Measurements from ENCODE around the gene SYNDIG1L.

The SYNDIG1L gene

DNA sequence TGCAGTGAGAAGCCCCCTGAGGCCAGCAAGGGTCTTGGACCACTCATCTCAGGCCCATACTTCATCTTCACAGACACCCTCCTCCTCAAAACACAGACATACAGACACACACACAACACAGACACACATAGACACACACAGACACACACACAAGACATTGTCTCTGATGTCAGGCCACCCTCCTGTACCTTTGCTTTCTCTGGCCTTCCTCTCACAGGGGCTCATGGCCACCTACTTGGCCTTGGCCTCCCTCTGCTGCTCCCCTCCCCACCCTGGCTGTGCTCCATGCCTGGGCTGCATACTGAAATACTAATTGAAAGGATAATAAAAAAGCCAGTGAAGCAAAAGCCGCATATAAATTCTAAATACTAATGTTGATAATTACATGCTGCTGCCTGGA, 1.6 kb upstream of the SYNDIG1L start:
- DNase-seq = no peak

DNA sequence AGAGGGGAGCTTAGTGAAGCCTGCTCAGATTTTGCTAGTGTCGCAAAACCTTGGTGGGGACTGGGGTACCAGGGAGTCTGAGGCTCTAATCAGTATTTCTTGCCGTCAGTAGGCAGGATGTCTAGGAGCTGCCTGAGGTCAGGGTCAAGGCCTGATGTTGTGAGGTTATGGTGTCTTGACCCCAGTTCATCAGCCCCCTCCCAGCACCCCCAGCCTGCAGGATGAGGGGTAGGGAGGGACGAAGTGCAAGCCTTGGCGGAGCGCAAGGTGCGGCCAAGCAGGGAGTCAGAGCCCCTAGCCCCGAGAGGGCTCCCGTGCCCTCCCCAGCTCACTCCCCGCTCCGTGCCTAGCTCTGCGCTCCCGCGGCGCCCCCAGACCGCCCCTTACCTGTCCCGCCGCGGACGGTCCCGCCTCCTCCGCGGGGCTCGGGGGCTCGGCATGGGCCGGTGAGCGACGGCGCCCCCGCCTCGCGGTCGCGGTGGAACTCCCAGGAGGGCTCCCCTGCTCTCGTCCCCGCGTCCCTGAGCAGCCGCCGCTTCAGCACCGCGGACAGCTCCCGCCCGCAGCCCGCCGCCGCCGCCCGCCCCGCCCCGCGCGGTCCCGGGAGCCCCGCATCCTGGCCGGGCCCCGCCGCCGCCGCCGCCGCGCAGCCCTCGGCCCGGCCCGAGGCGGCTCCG, 347 bp downstream of the SYNDIG1L start:
- DNase-seq = no peak

DNA sequence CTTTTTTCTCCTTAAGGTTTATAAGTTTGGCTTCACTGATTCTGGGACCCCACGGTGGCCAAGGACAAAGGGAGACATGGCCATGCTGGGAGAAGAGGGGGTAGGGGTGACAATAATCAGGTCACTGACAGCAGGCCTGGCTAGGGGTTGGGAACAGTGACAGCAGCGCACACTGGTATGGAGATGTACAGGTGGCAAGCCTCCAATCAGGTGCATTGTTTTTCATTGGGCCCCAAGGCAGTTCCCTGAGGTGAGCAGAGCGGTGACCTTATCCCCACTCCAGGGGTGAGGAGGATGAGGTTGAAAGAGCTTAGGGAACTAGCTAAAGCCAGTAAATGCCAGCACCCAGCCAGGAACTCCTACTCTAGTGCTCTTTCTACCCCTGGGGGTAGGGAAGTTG, 1.4 kb downstream of the SYNDIG1L start:
- no peak for DNase-seq

DNA sequence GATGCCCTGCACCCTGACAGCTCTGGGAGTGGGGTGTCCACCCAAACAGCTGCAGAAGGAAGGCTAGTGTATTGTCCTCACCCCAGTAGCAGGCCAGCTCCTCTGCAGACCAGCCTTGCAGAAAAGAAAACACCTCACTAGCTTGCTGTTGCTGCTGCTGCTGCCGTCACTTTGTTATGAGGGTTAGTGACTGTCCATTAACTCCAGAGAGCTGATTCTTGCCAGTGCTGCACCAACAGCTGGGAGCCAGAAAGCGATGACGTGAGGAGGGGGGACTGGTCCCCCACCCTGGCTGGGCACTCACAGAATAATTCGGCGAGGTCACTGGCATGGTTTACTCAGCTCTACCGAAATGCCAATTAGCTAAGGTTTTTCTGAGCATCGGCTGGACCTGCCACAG, 2.8 kb downstream of the SYNDIG1L start:
- DNase-seq = no peak

DNA sequence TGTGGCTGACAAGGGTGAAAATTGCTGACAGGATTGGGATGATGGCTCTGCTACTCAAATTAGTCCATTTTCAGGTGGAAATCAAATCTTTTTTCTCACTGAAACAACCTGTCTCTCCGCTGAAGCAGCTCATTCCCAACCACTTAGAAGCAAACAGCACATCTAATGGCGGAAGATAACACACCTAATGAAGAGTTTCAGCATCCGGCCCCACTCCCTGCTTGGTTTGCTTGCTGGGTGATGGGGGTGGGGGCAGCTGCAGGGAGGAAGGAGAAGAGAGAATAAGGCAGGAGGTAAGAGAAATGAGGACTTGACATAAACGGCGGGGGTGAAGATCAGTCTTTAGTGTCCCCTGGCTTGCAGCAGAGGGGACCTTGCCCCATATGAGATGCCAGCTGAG, 4.0 kb downstream of the SYNDIG1L start:
- no peak for DNase-seq

DNA sequence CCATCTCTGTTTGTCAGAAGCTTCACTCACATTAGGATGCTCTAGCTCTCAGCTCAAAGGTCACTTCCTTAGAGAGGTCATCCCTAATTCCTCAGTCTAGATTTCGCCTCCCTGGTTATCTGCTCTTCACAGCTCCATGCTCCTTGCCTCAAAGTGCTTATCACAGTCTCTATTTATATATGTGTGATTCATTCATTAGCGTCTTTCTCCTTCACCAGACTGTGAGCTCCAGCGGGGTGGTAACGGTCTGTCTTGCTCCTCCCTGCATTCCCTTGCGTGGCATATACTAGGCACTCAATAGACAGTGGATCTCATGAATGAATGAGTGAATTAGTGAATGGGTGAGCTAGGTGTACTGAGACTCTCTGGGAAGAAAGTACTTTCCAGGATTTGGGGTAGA, 6.9 kb downstream of the SYNDIG1L start:
- no peak for DNase-seq

DNA sequence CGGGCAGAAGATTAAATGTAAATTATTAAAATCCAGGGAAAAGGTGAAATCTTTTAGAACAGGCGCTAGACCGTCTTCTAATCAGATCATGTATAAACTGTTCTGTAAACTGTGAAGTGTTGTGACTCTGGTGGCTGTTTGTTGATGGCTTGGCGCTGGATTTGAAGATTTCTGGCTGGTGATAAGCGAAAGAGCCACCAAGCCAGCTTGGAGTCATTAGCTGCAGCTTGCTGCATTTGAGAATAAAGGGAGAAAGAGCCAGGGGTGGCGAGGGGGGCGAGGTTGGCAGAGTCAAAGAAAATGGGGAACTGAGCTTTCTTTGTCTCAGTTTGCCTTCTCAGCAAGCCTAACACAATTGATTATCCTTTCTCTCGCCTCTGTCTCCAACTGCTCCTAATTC, 8.0 kb downstream of the SYNDIG1L start:
- DNase-seq = no peak

DNA sequence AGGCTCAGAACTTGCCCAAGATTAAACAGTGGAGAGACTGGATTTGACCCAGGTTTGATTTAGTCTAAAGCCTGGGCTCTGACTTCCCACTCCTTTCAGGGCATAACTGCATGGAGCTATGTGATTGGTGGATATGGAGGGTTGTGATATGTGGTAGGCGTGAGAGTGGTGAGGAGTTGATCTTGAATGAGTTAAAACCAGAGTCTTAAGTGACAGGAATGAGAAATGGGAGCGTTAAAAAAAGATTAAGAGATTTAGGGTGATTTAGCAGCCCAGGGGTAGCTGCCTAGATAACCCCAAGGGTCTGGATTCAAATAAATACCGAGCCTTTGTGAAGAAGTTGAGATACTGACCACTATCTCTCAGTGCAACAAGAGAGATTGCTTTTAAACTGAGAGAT, 8.4 kb downstream of the SYNDIG1L start:
- no peak for DNase-seq

DNA sequence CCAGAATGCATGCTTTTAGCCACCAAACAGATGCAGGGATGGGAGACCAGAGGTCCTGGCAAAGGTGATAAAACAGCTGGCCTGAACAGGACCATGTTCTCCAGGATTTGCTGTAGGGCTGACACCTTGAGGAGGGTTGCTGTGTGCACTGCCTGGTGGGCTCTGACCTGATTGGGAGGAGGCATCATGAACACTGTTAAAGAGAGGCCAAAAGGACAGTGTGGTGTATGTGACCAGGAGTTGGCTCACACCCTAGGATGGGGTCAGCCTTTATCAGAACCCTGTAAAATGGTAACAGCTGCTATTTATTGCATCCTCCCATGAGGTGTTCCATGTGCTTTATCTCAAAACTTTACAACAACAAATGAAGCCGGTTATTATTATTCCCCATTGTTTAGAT, 8.8 kb downstream of the SYNDIG1L start:
- no peak for DNase-seq

DNA sequence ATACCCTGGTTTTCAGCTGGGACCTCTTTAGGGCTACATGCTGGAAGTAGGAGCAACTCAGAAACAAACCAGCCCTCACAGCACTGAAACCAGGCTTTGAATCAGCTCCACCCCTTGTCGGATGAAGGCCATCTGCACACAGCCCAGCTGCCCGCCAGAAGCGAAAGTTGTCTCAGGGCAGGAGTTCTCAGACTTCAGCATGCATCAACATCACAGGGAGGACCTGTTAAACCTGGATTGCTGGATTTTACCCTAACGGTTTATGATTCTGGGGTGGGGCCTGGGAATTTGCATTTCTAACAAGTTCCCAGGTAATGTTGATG, 10.9 kb downstream of the SYNDIG1L start:
- DNase-seq = no peak

DNA sequence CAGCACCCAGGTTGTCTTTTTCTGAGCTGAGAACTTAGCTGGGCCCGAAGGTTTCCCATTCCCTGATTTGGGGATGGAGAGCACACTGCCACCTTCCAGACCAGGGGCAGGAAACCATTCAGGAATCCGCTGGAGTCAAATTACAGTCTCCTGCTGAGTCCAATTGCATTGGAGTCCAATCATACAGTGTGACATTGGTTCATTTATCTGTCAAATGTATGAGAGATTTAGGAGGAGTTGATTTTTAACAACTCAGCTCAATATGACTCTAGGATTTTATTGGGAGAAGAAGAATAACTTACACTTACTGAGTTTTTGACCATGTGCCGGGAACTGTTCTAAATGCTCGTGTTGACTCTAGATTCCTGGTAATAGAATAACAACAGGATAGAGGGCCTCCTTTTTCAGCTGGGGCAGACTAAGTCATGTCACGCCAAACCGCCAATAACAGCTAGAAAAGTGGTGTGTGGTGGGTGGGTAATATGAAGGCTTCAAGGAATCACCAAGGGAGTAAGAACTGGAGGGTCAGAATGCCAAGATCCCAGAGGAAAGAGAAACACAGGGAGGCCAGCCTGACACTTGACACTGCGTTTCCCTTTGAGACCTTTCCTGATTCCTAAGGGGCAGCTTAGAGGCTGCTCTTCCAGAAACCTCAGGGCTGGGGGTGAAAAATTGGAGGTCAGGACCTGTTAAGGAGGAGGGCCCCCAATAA, 11.5 kb downstream of the SYNDIG1L start:
- DNase-seq = no peak

DNA sequence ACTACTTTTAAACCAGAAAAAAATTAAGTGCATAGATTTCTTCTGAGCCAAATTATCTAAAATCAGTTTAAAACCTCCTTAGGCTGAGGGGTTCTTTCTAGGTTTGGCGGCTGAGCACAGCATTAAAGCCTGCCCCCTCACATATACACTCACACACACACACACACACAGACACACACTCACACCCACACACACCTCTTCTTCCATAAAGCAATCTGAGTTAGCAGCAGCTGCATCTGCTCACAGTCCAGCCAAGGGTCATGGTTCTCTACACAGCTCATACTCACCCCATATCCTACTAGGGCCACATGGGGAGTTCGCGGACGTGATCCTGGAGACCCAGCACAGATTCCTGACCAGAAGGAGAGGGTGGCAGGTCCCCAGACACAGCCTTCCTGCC, 12.4 kb downstream of the SYNDIG1L start:
- no peak for DNase-seq

DNA sequence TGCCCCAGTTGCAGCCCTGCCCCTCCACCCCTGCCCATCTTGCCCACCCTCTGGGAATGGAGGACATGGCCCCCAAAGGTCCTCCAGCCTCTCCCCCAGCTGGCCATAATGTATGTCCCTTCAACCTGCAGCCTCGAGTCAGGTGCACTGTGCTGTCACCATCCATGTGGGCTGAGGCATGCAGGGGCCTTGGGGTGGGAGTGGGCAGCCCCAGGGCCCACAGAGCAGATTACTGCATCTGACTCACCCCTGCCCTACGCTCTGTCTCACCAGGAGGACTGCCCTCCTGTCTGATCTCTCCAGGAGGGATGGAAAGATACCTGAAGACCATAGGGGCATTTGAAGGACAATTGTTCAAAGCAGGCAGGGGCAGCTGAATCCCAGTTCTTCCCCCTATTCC, 13.3 kb downstream of the SYNDIG1L start:
- no peak for DNase-seq

DNA sequence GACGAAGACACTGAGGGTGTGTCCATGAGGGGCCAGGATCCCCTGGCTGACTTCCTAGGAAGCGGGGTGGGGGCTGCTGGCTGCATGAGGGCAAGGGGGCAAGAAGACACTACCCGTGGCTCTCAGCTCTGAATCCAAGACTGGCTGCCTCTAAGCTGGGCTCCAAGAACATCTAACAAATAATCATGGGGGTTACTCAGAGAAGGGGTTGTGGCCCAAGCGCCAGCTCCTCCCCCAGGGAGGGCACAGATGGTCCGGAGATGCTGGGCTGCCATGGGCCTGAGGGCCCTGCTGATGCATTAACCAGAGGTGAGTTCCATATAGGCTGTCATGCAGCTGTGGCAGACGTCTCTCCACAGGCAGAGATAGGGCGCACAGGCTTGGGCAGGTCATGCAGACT, 14.3 kb downstream of the SYNDIG1L start:
- DNase-seq = no peak

DNA sequence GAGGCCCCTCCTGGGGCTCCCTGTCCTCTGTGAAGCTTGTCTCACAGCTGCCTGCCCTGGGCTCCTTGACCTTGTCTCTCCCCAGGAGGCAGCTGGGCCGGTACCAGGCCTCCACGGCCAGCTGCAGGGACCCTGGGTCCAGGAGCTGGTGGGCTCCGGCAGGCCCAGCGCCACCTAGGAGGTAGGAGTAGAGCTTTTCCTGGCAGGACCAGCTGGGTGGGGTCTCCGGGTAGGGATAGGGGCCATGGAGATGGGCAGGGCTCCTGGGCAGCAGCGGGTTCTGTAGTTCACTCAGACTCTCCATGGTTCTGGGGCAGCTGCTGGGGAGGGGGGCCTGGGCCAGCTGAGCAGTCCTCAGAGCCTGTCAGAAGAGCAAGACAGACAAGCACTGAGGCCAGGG, 16.6 kb downstream of the SYNDIG1L start:
- DNase-seq = no peak

DNA sequence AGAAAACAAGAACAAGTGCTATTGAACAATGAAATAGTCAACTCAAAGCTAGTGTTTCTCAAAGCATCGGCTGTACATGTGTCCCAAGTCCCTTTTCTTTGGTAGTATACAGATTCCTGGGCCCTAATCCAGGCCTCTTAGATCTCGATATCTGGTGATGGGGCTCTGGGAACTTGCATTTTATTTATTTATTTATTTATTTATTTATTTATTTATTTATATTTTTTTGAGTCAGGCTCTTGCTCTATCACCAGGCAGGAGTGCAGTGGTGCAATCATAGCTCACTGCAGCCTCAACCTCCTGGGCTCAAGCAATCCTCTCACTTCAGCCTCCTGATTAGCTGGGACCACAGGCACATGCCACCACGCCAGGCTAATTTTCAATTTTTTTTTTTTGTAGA, 17.1 kb downstream of the SYNDIG1L start:
- DNase-seq = no peak

DNA sequence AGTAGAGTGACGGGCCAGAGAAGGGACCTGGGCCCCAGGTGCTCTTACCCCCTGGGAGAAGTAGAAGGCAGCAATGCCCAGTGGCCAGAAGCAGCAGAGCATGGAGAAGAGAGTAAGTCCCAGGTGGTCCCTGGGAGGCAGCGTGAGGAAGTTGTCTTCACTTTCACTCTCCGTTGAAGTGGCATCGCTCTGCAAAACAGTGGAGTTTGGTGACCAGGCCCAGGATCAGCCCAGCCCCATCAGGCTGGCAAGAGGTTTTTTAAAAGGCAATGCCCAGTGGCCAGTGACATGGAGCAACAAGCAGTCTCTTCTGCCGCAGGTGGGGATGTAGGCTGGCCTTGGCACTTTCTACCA, 18.2 kb downstream of the SYNDIG1L start:
- DNase-seq = no peak

DNA sequence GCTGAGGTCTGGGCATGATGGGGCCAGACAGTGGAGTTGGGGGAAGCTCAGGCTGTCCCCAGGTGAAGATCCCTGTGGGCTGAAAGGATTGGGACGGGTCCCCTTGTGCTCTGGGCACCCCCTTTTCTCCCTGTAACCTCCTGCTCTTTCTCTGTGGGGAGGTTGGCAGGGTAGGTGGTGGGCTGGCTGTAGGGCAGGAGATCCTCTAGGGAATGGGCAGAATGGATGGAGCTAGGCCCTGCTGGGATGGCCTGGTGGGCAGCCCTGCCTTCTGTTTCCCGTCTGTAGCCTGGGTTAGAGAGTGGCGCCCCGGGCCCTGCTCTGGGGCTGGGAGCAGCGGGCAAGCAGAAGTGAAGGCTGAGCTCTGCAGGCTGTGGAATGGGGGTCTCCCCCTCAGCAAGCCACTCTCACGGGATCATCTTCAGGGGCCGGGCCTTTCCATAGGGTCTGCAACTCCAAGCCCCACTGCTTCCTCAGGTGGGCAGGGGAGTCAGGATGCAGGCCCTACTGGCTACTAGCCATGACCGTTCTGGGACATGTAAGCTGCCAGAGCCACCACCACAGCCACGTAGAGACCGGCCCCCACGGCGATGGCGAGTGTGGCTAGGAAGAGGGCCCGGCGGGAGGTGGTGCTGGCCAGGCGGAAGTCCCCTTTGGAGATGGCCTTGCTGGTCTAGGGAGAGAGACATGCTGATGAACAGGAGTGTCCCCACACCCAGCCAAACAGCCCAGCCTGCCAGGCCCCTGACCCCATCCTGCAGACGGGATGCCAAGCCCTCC, 18.8 kb downstream of the SYNDIG1L start:
- no peak for DNase-seq

DNA sequence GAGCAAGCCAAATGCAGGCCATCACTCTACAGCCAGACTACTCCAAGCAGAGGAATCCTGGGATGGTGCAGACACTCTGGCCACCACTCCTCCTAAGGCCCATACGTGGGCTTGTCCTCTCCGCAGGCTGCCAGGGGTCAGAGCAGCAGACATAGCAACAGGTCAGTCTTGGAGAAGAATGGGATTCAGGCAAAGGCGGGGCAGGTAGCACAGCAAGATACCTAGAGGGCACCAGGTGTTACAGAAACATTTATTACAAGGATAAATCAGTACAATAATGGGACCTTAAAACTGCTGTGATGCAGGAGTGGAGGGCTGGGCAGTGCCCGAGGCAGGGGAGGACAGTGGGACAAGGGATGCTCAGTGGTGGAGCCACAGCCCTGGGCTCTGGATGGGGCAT, 20.3 kb downstream of the SYNDIG1L start:
- DNase-seq = no peak

DNA sequence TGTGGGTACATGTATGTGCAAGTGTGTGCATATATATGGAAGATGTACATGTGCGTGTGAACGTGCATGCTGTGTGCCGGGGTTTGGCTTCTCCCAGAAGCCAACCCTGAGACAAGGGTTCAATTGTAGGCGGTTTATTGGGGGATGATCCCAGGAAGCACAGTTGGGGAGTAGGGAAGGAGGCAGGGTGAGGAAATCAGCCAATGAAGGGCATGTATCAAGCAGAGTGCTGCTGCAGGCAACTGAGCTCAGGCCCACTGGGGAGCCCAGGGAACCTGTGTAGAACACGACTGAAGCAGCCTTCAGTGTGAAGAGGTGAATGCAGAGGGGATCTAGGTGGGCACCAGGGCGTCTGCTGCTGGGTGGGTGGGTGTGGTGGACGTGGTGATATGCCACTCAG, 21.6 kb downstream of the SYNDIG1L start:
- DNase-seq = no peak

DNA sequence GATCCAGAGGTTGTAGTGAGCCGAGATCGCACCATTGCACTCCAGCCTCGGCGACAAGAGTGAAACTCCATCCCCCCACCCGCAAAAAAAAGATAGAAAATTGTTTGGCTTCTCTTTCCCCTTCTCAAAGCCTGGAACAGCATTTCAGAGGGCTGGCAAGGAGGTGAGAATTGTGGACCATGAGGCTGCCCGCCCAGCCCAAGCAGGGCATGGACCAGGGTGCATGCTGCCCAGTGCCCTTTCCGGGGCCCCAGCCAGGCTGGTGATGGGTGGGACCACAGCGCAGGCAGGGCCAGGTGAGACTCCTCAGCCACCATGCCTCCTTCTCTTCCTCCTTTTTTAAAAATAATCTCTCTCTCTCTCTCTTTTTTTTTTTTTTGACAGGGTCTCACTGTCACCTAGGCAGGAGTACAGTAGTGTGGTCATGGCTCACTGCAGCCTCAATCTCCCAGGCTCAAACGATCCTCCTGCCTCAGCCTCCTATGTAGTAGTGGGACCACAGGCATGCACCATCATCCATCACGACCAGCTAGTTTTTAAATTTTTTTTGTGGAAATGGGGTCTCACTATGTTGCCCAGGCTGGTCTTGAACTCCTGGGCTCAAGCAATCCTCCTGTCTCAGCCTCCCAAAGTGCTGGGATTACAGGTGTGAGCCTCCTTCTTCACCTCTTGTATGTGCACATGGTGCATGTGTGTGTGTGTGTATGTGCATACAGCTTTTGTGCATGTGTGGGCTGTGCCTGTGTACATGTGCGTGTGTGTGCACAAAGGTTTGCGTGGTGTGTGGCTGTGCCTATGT, 22.2 kb downstream of the SYNDIG1L start:
- no peak for DNase-seq

DNA sequence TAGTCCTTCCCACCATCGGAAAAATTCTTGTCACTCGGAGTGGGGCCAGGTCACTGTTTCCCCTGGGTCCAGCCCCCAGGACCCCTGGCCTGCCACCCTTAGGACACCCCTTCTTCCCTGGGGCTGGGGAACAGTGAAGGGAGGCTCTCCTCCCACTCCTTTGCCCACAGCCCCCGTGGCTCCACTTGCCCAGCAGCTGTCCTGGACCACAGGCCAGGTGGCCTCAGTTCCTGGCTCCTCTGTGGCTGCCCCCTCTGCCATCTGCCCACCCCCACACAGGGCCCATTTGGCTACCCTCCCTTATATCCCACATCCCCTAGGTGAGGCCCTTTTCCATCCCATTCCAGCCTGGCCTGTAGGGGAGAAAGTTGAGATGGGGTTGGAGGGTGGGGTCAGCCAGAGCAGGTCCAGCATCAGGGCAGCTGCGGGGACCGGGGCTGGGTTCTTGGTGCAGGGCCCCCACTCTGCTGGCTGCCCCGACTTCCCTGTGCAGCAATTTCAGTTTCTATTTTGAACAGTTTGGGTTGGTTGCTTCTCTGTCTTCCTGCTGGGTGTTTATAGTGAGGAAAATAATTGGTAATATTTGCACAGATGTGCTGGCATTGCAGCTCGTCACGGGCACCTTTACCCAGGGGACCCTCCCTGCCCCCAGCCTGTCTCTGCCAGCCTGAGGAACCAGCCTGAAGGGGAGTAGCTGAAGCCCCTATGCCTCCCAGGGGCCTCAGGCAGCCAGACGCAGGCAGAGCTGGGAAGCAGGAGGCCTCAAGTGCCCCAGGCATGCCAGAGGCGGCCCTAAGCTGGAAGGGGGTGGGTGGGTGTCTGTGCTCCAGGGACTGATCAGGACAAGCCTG, 23.4 kb downstream of the SYNDIG1L start:
- no peak for DNase-seq
